SW 1271 (cell line): ENCODE results near the gene CPTP.

ENCODE experiments used
- DNase-seq, 2 experiments: peaks; one replicate each; lab custom pipeline; 2025; lab: John Stamatoyannopoulos, UW

CPTP gene

GRCh38 chr1:1319646-1319941 lies 5.0 kb upstream of the CPTP start:
- no peak for DNase-seq

DNA sequence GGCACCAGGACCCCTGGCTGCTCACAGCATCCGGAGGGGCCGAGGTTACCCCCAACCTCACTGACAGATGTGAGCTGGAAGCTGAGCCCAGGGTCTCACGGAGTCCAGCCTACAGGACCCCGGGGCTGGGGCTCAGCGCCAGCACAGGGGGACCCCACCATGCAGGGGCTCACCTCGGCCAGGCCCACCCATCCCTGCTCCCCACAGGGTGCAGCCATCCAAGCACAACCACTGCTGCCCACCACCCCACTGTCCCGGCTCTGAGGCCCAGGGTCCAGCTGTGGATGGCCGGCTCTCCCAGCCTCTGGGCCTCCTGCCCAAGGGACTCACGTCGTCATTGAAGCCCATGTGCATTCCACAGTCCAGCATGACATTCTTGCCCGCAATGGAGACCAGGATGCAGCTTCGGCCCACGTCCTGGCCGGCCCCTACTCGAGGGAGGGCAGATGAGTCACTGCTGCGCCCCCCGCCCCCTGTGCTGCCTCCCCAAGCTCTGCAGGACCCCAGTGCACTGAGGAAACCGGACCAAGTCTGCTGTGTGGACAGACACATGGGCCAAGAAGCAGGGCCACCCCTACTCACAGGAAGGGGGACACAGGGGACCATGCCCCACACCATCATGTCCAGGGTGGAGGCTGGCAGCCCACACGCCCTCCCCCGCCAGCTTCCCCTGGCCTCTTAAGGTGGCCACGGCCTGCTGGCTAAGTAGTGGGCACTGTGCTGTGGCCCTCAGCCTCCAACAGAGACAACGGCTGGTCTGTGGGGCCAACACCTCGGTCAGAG lies 3.7 kb upstream of the CPTP start:
- no peak for DNase-seq

GRCh38 chr1:1321477-1321876 lies 3.1 kb upstream of the CPTP start:
- DNase-seq = no peak

GRCh38 chr1:1322418-1322817 lies 2.2 kb upstream of the CPTP start:
- no peak for DNase-seq

GRCh38 chr1:1322952-1323351 lies 1.6 kb upstream of the CPTP start:
- DNase-seq = no peak

- no peak for DNase-seq
These were observed 498 bp upstream of the CPTP start for GRCh38 chr1:1324084-1324523.

- DNase-seq = no peak
These were observed 879 bp downstream of the CPTP start for GRCh38 chr1:1325288-1326074.

DNA sequence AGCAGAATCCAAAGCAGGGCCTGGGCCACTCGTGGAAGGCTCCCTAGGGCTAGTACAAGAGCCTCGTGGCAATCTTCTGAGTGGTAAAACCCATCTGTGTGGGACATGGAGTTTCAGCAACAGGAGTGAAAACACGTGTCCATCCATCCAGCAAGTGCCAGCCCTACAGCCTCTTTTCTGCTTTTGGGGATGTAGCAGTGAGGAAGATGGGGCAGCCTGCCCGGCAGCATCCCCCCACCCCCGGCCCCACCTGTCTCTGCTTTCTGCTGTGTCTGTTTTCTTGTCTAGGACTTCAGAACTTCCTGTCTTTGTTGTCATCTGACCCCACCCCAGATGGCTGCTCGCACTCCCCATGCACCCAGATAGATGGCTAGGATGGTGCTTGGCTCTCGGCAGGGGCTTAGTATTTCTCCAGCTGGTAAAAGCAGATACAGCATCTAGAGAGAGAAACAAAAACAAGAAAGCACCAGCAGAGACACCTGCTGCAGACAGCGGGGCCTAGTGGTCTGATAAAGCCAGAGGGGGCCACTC lies 1.5 kb downstream of the CPTP start:
- no peak for DNase-seq

DNA sequence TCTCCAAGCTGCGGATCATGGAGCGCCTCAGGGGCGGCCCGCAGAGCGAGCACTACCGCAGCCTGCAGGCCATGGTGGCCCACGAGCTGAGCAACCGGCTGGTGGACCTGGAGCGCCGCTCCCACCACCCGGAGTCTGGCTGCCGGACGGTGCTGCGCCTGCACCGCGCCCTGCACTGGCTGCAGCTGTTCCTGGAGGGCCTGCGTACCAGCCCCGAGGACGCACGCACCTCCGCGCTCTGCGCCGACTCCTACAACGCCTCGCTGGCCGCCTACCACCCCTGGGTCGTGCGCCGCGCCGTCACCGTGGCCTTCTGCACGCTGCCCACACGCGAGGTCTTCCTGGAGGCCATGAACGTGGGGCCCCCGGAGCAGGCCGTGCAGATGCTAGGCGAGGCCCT lies 2.7 kb downstream of the CPTP start:
- DNase-seq = no peak

- DNase-seq = no peak
These were observed 3.7 kb downstream of the CPTP start for GRCh38 chr1:1328254-1328653.

DNA sequence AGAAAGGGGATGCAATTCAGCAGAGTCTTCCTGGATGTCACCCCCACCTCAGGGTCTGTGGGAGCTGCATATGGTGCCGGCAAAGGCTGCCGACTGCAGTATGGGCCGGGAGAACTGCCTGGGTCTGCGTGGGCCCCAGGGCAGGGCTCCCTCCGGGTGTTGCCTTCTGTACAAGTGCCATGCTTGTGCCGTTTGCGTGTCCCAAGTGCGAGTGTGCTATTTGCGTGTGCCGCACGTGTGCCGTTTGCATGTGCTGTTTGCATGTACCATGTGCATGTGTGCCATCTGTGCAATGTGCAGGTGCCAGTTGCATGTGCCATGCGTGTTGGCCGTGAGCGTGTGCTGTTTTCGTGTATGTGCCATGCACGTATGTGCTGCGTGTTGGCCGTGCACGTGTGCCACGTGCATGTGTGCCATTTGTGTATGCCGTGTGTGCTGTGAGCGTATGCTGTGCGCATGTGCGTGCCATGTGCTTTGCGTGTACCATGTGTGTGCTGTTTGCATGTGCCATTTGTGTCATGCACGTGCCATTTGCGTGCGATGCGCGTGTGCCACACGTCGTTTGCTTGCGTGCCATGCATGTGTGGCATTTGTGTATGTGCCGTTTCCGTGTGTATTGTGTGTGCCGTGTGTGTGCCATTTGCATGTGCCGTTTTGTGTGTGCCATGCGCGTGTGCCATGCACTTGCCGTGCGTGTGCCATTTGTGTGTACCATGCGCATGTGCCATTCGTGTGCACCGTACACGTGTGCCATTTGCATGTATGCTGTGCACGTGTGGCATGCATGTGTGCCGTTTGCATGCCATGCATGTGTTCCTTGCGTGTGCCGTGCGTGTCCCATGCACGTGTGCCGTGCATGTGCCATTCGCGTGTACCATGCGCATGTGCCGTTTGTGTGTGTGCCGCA lies 5.0 kb downstream of the CPTP start:
- DNase-seq = no peak

DNA sequence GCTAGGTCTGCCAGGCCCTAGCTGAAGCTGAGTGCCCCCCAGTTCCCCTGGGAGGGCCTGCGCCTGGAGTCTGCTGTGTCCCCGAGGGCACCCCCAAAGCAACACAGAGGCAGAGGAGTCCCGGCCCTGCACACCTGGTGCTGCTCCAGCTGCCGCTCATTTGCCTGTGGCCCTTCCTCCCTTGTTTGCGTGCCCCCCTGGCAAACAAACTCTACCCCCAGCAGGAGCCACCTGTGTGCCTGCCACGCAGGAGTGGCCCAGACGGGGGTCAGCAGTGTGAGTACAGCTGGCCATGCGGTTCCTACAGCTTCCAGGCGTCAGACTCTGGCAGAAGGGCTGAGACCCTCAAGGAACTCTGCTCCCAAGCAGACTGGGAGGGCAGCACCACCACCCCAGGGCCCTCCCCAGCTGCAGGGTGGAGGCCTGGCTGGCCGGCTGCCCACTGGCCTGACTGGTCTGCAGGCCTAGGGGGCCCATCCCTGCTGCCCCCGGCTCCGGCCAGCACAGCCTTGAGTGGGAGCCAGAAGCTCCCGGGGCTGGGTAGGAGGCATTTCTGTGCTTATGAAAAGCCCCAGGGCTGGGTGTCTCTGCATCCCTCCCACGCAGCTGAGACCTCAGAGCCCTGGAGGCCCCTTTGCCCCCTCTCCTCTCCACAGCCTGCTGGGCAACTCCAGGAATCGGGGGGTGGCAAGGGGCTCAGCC lies 5.9 kb downstream of the CPTP start:
- no peak for DNase-seq

DNA sequence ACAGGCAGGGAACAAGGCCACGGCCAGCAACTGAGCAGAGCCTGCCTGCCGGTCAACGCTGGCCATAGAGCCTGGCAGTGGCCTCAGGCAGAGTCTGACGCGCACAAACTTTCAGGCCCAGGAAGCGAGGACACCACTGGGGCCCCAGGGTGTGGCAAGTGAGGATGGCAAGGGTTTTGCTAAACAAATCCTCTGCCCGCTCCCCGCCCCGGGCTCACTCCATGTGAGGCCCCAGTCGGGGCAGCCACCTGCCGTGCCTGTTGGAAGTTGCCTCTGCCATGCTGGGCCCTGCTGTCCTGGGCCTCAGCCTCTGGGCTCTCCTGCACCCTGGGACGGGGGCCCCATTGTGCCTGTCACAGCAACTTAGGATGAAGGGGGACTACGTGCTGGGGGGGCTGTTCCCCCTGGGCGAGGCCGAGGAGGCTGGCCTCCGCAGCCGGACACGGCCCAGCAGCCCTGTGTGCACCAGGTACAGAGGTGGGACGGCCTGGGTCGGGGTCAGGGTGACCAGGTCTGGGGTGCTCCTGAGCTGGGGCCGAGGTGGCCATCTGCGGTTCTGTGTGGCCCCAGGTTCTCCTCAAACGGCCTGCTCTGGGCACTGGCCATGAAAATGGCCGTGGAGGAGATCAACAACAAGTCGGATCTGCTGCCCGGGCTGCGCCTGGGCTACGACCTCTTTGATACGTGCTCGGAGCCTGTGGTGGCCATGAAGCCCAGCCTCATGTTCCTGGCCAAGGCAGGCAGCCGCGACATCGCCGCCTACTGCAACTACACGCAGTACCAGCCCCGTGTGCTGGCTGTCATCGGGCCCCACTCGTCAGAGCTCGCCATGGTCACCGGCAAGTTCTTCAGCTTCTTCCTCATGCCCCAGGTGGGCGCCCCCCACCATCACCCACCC lies 6.7 kb downstream of the CPTP start, which contains the start of gene TAS1R3:
Gene TAS1R3, plus strand, starts transcription at position 213 of the 898 bp plus-strand sequence. Its CDS starts 66 bp downstream, at position 279.
- DNase-seq = no peak

DNA sequence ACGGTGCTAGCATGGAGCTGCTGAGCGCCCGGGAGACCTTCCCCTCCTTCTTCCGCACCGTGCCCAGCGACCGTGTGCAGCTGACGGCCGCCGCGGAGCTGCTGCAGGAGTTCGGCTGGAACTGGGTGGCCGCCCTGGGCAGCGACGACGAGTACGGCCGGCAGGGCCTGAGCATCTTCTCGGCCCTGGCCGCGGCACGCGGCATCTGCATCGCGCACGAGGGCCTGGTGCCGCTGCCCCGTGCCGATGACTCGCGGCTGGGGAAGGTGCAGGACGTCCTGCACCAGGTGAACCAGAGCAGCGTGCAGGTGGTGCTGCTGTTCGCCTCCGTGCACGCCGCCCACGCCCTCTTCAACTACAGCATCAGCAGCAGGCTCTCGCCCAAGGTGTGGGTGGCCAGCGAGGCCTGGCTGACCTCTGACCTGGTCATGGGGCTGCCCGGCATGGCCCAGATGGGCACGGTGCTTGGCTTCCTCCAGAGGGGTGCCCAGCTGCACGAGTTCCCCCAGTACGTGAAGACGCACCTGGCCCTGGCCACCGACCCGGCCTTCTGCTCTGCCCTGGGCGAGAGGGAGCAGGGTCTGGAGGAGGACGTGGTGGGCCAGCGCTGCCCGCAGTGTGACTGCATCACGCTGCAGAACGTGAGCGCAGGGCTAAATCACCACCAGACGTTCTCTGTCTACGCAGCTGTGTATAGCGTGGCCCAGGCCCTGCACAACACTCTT lies 7.6 kb downstream of the CPTP start:
- DNase-seq = no peak

DNA sequence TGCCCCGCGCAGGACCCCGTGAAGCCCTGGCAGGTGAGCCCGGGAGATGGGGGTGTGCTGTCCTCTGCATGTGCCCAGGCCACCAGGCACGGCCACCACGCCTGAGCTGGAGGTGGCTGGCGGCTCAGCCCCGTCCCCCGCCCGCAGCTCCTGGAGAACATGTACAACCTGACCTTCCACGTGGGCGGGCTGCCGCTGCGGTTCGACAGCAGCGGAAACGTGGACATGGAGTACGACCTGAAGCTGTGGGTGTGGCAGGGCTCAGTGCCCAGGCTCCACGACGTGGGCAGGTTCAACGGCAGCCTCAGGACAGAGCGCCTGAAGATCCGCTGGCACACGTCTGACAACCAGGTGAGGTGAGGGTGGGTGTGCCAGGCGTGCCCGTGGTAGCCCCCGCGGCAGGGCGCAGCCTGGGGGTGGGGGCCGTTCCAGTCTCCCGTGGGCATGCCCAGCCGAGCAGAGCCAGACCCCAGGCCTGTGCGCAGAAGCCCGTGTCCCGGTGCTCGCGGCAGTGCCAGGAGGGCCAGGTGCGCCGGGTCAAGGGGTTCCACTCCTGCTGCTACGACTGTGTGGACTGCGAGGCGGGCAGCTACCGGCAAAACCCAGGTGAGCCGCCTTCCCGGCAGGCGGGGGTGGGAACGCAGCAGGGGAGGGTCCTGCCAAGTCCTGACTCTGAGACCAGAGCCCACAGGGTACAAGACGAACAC lies 8.3 kb downstream of the CPTP start:
- no peak for DNase-seq

GRCh38 chr1:1333551-1334241 lies 9.1 kb downstream of the CPTP start:
- no peak for DNase-seq

GRCh38 chr1:1334835-1335234 lies 10.2 kb downstream of the CPTP start:
- no peak for DNase-seq

DNA sequence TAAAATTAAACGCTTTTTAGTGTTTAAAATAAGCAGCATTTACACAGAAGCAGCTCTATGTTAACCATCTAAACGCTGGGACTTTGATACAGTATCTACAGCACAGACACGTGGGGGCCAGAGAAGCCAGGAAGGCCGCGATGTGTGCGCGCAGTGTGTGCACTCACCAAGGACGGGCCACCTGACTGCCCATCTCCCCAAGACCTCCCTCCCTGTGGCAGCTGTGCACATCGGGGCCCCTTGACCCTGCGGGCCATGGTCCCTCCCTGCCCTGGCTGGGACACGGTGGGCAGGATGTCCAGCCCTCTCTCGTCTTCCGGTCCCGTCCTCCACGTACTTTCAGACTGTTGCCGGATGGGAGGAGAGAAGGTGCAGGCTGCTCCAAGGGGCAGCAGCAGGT lies 10.7 kb downstream of the CPTP start:
- DNase-seq = no peak
